Measurements from ENCODE around the gene PLEKHS1. TPM values are rescaled to one million over a fixed set of nuclear protein-coding genes. Genes with fewer than 3 reads are reported as not detected.

The PLEKHS1 gene
- total RNA-seq, 1 experiment from 2014 or later, result 0.03 TPM

Other genes starting within 250 kb of the PLEKHS1 start
- gene HABP2, start 198.6 kb upstream of the PLEKHS1 start, total RNA-seq (2014; rRNA removed; shearing (Covaris generic)), result not detected in 2 replicates
- not detected in 2 replicates for gene NRAP, start 87.6 kb upstream of the PLEKHS1 start, total RNA-seq (2014; rRNA removed; shearing (Covaris generic))
- 68.8 and 78.5 TPM in 2 replicates for gene CASP7, start 71.8 kb upstream of the PLEKHS1 start, total RNA-seq (2014; rRNA removed; shearing (Covaris generic))
- 10.6 and 14.6 TPM in 2 replicates for gene DCLRE1A, start 102.4 kb downstream of the PLEKHS1 start, total RNA-seq (2014; rRNA removed; shearing (Covaris generic))
- 16.1 and 25.0 TPM in 2 replicates for gene NHLRC2, start 103.0 kb downstream of the PLEKHS1 start, total RNA-seq (2014; rRNA removed; shearing (Covaris generic))

Data from SJSA1 (cell line).